Mucosa of descending colon (tissue), 3 donors: ENCODE data around the gene CCDC149. TPM values are rescaled to one million over a fixed set of nuclear protein-coding genes. Genes with fewer than 3 reads are reported as not detected.

ENCODE experiments used
- ATAC-seq: fragments of 200-7000 bp; cut with Tn5 transposase; one replicate; pipeline ENCODE4 v1.9.1; 2020; ENCODE audit warnings: mild to moderate bottlenecking, moderate library complexity
- DNase-seq, 3 donors: peaks; one replicate each; pipeline ENCODE4 v3.0.0-alpha.2; 2020
- H3K36me3 ChIP-seq: fragments of 200-600 bp; one replicate; pipeline ENCODE4 v1.8.0; 2021; ENCODE audit warnings: low read depth, mild to moderate bottlenecking
- H3K4me1 ChIP-seq: fragments of 200-600 bp; one replicate; pipeline ENCODE4 v1.8.0; 2021; ENCODE audit warnings: low read depth, mild to moderate bottlenecking
- H3K4me3 ChIP-seq: fragments of 200-600 bp; one replicate; pipeline ENCODE4 v1.8.0; 2021; ENCODE audit warnings: mild to moderate bottlenecking
- H3K9me3 ChIP-seq: fragments of 200-600 bp; one replicate; pipeline ENCODE4 v1.8.0; 2021; ENCODE audit warnings: mild to moderate bottlenecking
- intact Hi-C, 2 donors: fragments of 100-400 bp; cut with DNase I in 1 of 2; cut with micrococcal nuclease in 1 of 2; formaldehyde crosslinking; loops; one replicate each; pipeline versions ENCODE4 v1.11.0 to v1.11.1; 2022; cut with DNase I, micrococcal nuclease
- total RNA-seq, 3 donors: library from RNA; stranded (reverse); fragmentation: NEBNext Ultra II Directional in 2 of 3; extraction: Animal tissue kit (Norgen Biotek cat#: 25700) in 2 of 3; gene quantifications; one replicate each; pipeline versions ENCODE4 v1.2.1 to v1.2.4, GENCODE V29; 2021 to 2023
- TF ChIP-seq, protein P1 (sequence below): fragments of 200-600 bp; IDR thresholded peaks from one replicate; pipeline ENCODE4 v1.8.0; 2022; ENCODE audit warnings: antibody characterized with exemption, mild to moderate bottlenecking
- donor health status: DM: no; HTN: no; CAD: no; lungs with moderate emphysema.
- donor health status: DM: no; HTN: no; CAD: no.
- donor health status: DM: no; HTN: yes; CAD: no.

Gene CCDC149
- total RNA-seq, 3 donors from 2014 or later = 14.1 to 23.7 (median 14.2) TPM

DNA sequence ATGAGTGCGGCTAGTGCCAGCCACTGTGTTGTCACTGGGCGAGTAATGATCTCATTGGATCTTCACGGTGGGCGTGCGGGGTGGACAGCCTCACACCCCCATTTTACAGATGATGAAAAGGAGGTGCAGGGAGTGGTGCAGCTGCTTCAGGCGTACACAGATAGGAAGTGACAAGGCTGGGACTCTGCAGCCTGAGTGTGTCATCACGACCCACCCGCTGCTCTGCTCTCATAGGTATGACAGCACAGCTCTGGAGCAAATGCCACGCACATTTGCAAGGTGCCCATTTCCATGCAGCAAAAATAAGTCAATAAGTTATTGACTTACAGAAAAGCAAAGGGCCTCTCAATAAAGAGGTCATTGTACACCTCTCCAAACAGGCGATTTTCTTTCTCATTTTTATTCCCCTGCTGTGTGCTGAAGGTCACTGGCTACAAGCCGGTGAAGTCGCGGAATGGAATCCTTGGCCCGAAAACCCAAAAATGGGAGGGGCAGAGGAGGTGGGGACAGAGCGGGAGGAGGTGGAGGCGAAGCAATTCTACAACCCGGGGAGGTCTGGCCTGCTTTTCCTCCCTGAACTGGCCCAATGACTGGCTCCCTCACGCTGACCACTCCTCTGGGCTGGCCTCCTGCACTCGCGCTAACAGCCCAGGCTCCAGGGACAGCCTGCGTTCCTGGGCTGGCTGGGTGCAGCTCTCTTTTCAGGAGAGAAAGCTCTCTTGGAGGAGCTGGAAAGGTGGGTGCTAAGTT is 117.8 kb downstream of the CCDC149 start, which contains the start of gene SOD3:
Gene SOD3 (plus strand): TSS at position 658 of the 750 bp plus-strand sequence. CDS start 3,949 bp downstream, outside the sequence.
- intact Hi-C loops = no loop called here
- ATAC-seq (peak; percentile 94), DNase-seq (peak; percentile 78 to 86 (median 84))
- no peaks in the 10 kb centered on the region for H3K36me3 ChIP-seq
- H3K4me1 ChIP-seq = peaks cover 3% of the 10 kb centered on the region
- H3K4me3 ChIP-seq = no peak within 1 kb of the TSS
- TF ChIP-seq, protein P1, sequence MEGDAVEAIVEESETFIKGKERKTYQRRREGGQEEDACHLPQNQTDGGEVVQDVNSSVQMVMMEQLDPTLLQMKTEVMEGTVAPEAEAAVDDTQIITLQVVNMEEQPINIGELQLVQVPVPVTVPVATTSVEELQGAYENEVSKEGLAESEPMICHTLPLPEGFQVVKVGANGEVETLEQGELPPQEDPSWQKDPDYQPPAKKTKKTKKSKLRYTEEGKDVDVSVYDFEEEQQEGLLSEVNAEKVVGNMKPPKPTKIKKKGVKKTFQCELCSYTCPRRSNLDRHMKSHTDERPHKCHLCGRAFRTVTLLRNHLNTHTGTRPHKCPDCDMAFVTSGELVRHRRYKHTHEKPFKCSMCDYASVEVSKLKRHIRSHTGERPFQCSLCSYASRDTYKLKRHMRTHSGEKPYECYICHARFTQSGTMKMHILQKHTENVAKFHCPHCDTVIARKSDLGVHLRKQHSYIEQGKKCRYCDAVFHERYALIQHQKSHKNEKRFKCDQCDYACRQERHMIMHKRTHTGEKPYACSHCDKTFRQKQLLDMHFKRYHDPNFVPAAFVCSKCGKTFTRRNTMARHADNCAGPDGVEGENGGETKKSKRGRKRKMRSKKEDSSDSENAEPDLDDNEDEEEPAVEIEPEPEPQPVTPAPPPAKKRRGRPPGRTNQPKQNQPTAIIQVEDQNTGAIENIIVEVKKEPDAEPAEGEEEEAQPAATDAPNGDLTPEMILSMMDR = no peak
- no peaks in the 10 kb centered on the region for H3K9me3 ChIP-seq

DNA sequence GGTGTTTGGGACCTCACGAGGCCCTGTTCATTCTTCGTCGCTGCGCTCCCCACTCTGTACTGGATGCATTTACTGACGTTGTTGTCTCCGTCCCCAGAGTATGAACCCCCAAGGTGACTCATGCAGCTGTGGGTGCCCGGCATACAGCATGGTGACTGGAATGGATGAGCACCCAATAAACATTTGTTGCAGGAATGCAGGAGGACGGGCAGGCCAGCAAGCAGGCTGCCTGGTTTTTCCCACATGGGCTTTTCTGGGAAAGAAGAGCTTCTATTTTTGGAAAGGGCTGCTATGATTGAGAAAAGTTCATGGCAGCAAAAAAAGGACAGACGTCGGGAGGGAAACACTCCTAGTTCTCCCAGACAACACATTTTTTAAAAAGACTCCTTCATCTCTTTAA is 118.4 kb downstream of the CCDC149 start:
- TF ChIP-seq, protein P1 = no peak
- Histone ChIP-seq H3K9me3 (no peaks in the 10 kb centered on the region), H3K4me1 (peaks cover 3% of the 10 kb centered on the region), H3K36me3 (no peaks in the 10 kb centered on the region), H3K4me3 (no peak overlapping the region)
- peak in 2 of 3 donors; percentile 33 to 53 for DNase-seq
- no peak for ATAC-seq
- intact Hi-C loops = no loop called here

DNA sequence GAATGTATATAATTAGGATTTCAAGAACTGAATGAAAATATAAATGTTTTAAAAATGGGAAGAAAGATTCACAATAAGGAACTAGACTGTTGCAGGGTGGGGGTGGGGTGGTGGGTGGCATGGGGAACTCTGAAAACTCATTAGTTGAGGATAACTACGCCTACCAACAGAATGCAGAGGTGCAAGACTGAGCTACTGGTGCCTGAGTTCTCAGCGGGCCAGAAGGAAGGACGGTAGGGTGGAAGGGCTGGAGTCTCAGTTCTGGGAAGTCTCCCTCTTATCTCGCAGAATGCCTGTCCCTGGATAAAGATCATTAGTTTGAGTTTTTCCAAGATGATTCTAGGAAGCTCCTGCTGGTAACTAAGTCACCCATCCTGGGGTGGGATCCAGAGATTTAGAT is 118.8 kb downstream of the CCDC149 start:
- ATAC-seq (no peak), DNase-seq (no peak)
- Histone ChIP-seq H3K4me1 (peaks cover 3% of the 10 kb centered on the region), H3K4me3 (no peak overlapping the region), H3K9me3 (no peaks in the 10 kb centered on the region), H3K36me3 (no peaks in the 10 kb centered on the region)
- intact Hi-C loops = no loop called here
- TF ChIP-seq, protein P1 = no peak

DNA sequence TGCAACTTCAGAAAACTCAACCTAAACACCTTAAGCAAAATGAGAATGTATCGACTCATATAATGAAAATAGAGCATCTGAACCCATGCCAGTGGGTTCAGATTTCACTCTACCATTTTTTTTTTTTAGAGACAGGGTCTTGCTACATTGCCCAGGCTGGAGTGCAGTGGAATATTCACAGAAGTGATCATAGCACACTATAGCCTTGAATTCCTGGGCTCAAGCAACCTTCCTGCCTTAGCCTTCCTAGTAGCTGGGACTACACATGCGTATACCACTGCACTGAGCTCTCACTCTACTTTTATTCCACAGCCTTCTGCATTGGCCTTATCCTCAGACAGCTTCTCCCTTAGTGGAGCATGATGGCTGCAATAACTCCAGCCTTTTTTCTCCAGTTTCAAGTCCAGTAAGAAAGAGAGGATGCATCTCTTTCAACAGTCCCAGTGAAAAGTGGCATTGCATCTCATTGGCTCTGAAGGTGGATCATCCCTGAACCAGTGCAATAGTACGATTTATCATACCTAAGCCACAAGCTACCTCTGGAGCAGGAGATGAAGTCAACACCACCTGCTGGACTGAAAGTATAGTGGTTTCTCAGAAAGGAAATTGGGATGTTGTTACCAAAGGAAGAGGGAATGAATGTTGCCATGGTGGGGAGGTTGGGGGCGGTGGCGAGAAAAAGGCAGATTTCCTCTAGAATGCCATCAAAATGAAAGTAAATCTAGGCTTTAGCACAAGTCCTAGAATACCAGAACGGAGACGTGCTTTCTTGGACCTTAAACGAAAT is 119.4 kb downstream of the CCDC149 start:
- Histone ChIP-seq H3K4me3 (no peak overlapping the region), H3K36me3 (no peaks in the 10 kb centered on the region), H3K4me1 (peaks cover 3% of the 10 kb centered on the region), H3K9me3 (no peaks in the 10 kb centered on the region)
- ATAC-seq = peak; percentile 47
- TF ChIP-seq, protein P1 = no peak
- intact Hi-C loops = no loop called here
- peak in 1 of 3 donors; percentile 46 for DNase-seq

DNA sequence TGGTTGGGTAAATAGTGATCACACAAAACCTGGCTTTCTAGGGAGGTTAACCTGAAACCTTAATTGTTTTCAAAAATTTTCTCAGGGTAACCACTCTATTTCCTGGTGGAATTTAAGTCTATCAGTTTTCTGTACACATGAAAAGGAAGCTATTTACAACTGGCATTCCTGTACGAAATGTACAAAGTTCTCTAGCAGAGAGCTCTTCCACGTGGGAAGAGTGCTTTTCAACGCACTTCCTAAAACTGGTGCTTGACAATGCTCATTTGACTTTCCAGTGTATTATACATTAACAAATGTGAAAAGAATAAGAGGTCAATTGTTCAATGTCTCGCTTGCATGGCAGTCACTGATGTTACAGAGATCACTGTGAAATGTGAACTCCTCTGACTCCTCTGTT is 120.3 kb downstream of the CCDC149 start:
- Histone ChIP-seq H3K4me1 (peaks cover 3% of the 10 kb centered on the region), H3K36me3 (no peaks in the 10 kb centered on the region), H3K9me3 (no peaks in the 10 kb centered on the region), H3K4me3 (no peak overlapping the region)
- peak; percentile 16 for ATAC-seq
- TF ChIP-seq, protein P1 = no peak
- intact Hi-C loops = no loop called here
- DNase-seq = no peak
